GM12865 (cell line): Measurements from ENCODE around the gene CLCN7.

Experiments
- DNase-seq: peaks from one replicate; pipeline ENCODE4 v3.0.0; 2010; ENCODE audit warnings: low read depth
- H3K4me3 ChIP-seq: 2 replicates; pipeline ENCODE4 v1.5.1; 2011; ENCODE audit warnings: mild to moderate bottlenecking, low read depth, low read length, control low read depth
- CTCF ChIP-seq: IDR thresholded peaks from 2 replicates; pipeline ENCODE4 v1.5.1; 2011; ENCODE audit warnings: low read length, control low read depth, low read depth, inconsistent platforms; ENCODE audit not compliant: insufficient read depth; ENCODE audit errors: missing control alignments

Gene CLCN7

GRCh38 chr16:1408171-1408837, 66.5 kb downstream of the CLCN7 start:
- peak; percentile 92 for DNase-seq
- TF ChIP-seq CTCF = no peak
- peak overlapping the region; percentile 64 for H3K4me3 ChIP-seq

- TF ChIP-seq CTCF = no peak
- H3K4me3 ChIP-seq = peak overlapping the region; percentile 18
- no peak for DNase-seq
Measured at GRCh38 chr16:1407753-1408152, 67.1 kb downstream of the CLCN7 start.

- H3K4me3 ChIP-seq = no peak overlapping the region
- no peak for DNase-seq
- no peak for TF ChIP-seq CTCF
Measured at GRCh38 chr16:1403733-1404132, 71.1 kb downstream of the CLCN7 start.

- no peak for DNase-seq
- no peak overlapping the region for H3K4me3 ChIP-seq
- no peak for TF ChIP-seq CTCF
Measured at GRCh38 chr16:1403036-1403435, 71.8 kb downstream of the CLCN7 start.

GRCh38 chr16:1401758-1402154, 73.1 kb downstream of the CLCN7 start:
- DNase-seq = no peak
- H3K4me3 ChIP-seq = no peak overlapping the region
- no peak for TF ChIP-seq CTCF

GRCh38 chr16:1401061-1401757, 73.6 kb downstream of the CLCN7 start:
- no peak for TF ChIP-seq CTCF
- no peak for DNase-seq
- no peak overlapping the region for H3K4me3 ChIP-seq

GRCh38 chr16:1398826-1399581, 75.8 kb downstream of the CLCN7 start:
- H3K4me3 ChIP-seq = no peak overlapping the region
- no peak for TF ChIP-seq CTCF
- no peak for DNase-seq
